HCEC 1CT (cell line): ENCODE data around the gene FARP1.
"Not testable (repeated sequence)": the region's sequence is repeated elsewhere in the genome, so short reads cannot be mapped to it uniquely, and the experiment has no call there.

ENCODE experiments used
- DNase-seq: peaks from one replicate; pipeline ENCODE4 v3.0.0-alpha.2; 2017

Gene FARP1

DNA sequence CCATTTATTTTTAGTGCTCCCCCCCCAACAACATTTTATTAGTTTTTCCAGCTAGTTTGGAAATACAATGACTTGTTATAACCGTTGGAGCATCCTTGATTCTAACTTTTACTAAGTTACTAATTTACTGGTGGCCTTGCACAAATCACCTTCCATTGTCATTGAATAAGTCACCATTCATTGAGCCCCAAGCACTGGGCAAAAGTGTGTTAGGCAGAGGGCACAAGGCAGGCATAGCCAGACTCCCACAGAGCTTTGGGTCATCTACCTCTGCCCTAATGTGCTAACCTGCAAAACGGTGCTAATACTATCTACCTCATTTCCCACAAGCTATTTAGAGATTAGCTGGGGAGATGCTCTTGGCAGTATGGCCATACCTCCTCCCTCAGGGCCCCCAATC, 120.9 kb downstream of the FARP1 start:
- DNase-seq = no peak

GRCh38 chr13:98264877-98265276, 122.0 kb downstream of the FARP1 start:
- DNase-seq = no peak

- DNase-seq = no peak
Measured at GRCh38 chr13:98265692-98266551, 123.0 kb downstream of the FARP1 start.

GRCh38 chr13:98267080-98267912, 124.4 kb downstream of the FARP1 start:
- no peak for DNase-seq

GRCh38 chr13:98269386-98269785, 126.5 kb downstream of the FARP1 start:
- no peak for DNase-seq

DNA sequence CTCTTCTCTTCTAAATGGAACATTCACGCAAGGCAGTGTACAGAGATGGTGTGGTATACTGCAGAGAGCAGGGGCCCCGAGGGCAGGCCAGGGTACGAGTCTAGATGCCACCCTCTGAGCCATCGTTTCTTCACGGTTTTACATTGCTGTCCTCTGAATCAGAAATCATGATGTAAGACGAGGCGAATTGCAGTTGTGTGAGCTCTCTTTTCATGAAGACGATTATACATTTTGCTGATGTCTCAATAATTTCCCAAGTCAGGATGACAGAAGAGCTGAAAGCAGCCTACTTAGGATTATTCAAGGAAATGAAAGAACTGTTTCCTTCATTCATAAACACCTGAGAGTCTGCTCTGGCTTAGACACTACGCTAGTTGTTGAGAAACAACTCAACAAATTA, 127.9 kb downstream of the FARP1 start:
- DNase-seq = no peak

DNA sequence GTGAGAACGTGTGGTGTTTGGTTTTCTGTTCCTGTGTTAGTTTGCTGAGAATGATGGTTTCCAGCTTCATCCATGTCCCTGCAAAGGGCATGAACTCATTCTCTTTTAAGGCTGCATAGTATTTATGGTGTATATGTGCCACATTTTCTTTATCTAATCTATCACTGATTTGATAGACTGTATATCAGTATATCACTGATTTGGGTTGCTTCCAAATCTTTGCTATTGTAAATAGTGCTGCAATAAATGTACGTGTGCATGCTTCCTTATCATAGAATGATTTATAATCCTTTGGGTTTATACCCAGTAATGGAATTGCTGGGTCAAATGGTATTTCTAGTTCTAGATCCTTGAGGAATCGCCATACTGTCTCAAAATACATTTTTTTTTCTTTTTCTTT, 128.8 kb downstream of the FARP1 start:
- not testable (repeated sequence) for DNase-seq

GRCh38 chr13:98272549-98272948, 129.7 kb downstream of the FARP1 start:
- DNase-seq = no peak

- no peak for DNase-seq
Measured at GRCh38 chr13:98273067-98273823, 130.4 kb downstream of the FARP1 start.

- DNase-seq = no peak
Measured at GRCh38 chr13:98273824-98274742, 131.2 kb downstream of the FARP1 start.

GRCh38 chr13:98274921-98275487, 132.1 kb downstream of the FARP1 start:
- DNase-seq = peak; percentile 9

DNA sequence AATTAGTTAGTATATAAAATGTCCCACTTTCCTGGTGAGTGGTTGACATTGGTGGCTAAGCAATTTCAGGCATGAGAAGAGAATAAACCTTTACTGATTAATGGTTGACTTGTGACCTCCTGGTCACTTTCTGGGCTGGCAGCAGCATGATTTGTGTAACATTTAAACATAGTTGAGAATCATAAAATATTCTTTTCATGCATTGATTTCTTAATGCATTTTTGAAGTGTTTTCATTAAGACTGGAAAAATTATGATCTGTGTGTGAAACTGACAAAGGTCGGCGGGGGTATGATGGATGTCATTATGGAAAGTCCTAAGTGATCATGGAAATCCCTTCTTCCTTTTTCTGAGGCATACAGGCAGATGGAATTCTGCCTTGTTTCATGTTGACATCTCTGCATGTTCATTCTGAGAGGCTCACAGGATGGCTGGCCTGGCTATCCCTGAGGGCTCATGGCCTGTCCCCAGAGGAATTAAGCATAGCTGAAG, 132.8 kb downstream of the FARP1 start:
- no peak for DNase-seq

DNA sequence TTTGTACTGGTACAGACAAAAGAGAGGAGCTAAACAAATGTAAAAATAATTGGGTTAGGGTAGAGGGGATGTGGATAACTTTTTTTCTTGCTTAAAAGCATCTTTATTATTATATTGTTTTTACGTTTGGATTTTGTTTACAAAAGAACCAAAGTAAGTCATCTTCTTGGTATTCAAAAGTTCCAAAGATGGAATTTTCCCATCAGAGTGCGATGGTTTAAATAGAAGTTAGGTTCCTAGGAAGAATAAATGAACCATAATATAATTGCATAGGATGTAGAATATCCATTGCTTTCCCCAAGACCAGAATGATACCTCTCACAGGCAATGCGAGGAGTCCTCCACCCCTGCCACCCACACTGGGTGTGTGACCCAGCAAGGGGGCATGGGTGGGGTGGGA, 133.6 kb downstream of the FARP1 start:
- no peak for DNase-seq

GRCh38 chr13:98278068-98278724, 135.3 kb downstream of the FARP1 start:
- no peak for DNase-seq

DNA sequence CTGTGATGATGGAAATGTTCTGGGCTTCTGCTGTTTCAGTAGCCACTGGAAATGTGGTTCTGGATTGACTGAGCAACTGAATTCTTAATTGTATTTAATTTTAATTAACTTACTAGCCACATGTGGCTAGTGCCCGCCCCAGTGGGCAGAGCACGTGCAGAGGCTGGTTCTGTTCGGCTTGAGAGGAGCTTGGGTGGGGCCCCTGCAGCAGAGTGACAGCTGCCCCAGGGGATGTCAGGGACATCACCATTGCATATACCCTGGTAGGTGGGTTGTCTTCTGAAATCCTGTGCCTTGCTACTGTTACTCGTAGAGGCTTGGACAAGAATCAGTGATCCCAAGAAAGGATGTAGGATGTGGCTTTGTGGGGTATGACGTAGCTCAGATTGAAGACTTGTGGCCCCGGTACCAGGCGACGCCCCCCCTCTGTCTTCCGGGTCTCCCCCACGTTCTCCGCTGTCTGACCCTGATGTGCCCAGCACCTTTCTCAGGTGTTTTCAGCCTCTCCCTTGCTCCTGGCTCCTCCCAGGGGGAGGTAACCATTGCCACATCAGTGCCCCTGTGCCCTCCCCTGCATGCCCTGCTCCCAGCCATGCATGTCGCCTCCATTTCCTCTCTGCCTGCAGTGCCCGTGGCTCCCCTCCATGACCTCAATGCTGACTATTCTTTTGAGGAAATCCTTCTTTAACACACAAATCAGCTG, 136.7 kb downstream of the FARP1 start:
- no peak for DNase-seq

DNA sequence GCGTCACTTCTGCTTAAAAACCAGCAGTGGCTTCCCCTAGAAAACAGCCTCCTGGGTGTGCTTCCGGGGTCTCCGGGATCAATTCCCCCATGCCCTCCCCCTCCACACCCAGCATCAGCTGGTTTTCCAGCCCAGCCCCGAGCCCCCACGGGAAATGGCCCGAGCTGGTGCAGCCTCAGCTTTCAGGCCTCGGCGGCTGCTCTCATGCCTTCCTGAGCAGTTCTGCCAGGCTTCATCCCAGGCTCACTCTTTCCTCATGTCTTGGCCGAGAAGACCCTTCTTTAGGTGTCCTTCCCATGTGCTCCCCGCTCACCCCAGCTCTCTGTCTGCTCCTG, 137.2 kb downstream of the FARP1 start:
- DNase-seq = no peak

DNA sequence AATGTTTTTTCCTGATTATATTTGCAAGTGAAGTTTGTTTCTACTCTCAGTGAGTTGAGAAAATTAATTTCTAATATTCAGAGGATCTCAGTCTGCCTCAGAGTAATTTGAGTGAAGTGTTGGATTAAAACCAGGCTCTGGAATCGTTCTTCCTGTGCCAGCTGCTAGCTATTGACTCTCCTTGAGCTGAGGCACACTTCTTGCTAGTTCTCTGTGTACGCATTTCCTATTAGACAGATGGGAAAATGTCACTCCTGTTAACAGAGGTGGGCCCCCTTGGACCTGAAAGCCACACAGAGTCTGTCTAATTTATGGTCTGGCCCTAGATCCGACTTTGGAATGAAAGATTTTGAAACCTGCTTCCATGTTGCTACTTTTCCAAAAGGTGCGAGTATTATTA, 141.8 kb downstream of the FARP1 start:
- no peak for DNase-seq

DNA sequence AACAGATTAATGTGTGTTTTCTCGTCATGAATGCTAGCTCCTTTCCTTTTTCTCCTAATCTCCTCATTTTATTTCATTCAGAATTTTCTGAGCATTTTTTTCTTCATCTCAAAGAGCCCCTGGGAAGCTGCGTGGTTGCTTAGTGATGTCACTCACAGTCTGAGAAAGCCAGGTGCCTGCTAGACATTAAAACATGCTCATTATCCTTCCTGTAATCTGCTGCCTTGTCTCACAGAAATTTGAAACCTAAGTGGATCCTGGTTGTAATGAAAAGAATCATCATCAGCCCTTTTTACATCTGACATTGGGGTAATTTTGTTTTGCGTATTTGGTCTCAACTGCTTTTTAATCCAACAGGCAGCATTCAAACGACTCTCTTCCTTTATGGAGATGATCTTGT, 142.4 kb downstream of the FARP1 start:
- DNase-seq = no peak

DNA sequence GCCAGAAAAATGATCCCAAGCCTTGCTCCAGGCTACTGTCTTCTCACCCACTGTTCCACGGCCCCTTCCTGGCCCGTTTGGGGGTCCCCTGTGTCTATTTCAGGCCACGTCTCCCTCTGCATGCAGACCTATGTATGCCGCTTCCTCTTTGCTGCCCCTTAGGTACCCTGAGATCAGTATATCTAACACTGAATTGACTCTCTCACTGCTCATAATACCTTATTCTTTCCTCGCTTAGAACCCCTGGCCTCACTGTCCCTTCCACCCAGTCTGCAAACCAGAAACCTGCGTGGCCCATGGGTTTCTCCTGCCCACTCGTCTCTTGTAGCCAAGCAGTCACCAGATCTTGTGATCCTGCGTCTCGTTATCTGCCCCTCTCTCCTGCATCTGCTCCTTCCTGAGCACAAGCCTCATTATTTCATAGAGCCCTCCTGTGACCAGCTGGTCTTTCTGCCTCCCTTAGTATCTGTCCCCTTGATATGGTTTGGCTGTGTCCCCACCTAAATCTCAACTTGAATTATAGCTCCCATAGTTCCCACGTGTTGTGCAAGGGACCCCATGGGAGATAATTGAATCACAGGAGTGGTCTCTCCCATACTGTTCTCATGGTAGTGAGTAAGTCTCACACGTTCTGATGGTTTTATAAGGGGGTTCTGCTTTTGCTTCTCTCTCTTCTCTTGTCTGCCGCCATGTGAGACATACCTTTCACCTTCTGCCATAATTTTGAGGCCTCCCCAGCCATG, 143.1 kb downstream of the FARP1 start:
- no peak for DNase-seq

- no peak for DNase-seq
Measured at GRCh38 chr13:98286799-98287198, 143.9 kb downstream of the FARP1 start.
